Stimulated activated CD4-positive, alpha-beta T cell treated with anti-CD3 and anti-CD28 coated beads, Interleukin-12 subunit alpha, Interleukin-12 subunit beta, amount 100 ng/mL, for 4 hours (primary cell): ENCODE results near the gene ALG6.

ENCODE experiments used
- DNase-seq: peaks from one replicate; pipeline ENCODE4 v3.0.0-alpha.2; 2020

The ALG6 gene

GRCh38 chr1:63367215-63368103, at the start of gene ALG6:
ALG6 (plus strand) TSS chr1:63367627; CDS start chr1:63370978, 3,351 bp downstream.
- DNase-seq = peak; percentile 94

GRCh38 chr1:63317817-63318152, 49.6 kb upstream of the ALG6 start:
- DNase-seq = no peak

DNA sequence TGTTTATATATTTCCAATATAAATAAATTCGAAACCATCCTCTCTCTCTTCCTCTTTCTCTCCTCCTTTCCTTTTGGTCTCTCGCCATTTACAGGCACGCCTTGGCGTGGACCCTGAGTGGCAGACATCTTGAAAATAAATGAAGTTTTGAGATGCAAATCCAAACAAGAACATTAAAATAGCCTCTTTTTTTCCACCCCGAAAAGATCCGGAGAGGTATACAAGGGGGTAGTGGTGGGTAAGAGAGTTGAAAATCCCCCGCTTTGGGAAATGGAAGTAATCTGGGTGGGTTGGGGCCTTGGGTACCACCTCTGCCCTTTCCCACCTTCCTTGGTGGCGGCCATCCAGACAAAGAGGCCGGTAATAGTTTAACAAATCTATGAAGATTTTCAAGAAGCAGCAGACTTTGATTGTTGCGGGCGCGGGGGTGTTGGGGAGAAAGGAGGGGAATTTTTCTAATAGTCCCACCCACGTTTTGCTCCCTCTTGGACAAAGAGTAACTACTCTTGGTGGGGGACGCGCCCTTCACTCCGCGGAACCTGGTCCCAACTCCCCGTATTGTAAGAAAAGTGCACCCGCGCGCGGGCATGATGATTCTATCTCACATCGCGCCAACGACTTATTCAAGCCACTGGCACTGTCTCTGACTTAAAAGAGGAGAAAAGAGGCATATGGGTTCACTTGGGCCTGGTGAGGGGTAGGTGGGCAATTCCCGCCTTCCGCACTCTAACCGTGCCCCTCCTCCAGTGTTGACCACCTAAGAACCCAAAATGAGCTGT, 49.0 kb upstream of the ALG6 start:
- no peak for DNase-seq

DNA sequence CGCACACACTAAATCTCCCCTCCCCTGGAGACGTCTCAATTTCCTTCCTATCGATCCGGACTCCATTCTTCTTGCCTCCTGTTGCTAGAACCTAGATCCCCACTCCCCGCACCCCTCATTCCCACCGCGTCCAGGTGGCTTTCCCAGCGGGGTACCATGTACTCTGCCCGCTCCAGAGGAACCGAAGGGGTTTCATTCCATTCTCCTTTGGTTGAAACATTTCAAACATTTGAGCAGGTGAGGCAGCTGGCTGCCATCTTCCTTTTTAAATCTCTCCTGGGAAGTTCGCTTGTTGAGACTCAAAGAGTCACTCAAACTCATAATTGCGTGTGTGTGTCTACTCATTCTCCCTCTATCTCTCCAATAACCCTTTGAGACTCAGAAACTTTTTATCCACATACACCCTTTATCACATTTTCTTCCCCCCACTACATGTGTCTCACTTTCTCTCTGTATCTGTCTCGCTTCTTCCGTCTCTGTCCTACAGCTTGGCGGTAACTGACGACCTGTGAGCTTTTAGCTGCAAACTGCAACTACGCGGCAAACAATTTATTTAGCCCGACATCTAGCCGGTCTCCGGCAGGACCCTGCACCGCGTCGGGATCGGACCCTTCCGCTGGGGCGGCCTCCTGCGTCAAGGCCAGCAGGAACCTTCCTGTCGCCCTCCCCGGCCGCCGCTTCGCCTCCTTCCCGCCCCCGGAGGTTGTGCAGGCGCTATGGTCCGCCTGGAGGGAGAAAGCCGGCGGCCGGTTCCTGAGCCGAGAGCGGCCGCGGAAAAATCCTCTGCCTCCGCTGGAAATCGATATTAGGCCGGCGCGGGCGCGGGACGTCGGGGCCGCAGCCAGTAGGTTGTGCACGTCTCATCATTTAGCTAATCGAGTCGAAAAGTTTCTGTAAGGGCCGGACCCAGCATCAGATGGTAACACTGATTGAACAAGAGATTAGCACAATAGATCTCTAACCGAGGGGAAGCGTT, 48.1 kb upstream of the ALG6 start:
- no peak for DNase-seq

GRCh38 chr1:63320022-63320721, 47.3 kb upstream of the ALG6 start:
- DNase-seq = no peak

DNA sequence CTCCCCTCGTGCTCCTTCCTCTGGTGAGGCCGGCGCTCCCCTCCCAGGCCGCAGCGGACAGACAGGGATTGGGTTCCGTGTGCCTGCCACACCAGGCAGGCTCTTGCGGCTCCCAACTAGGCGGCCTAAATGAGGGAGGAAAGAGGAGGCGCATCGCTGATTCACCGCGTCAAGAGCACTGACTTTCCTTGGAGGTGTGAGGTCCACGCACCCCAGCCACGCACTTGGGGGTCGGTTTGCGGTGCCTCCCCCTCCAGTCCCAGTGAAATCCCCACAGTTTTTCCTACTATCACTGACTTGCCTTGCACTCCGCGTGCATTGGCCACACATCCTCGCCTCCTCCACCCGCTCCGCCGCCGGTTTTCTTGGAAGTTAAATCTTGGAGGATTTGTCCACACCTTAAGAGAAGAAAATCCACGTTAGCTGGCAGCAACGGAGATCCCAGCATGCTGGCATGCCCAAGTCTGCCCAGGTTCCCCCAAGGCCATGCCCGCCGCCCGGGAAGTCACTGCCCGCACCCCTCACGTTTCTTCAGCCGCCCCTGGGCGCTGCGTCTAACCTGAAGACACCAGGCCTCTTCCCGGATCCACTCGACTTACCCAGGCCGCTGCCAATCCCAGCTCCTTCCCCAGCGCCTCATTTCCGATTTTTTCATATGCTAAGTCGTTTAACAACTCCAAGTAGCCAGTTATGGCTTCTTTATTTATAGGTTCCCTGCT, 46.2 kb upstream of the ALG6 start:
- no peak for DNase-seq

GRCh38 chr1:63321785-63322113, 45.7 kb upstream of the ALG6 start:
- DNase-seq = no peak

DNA sequence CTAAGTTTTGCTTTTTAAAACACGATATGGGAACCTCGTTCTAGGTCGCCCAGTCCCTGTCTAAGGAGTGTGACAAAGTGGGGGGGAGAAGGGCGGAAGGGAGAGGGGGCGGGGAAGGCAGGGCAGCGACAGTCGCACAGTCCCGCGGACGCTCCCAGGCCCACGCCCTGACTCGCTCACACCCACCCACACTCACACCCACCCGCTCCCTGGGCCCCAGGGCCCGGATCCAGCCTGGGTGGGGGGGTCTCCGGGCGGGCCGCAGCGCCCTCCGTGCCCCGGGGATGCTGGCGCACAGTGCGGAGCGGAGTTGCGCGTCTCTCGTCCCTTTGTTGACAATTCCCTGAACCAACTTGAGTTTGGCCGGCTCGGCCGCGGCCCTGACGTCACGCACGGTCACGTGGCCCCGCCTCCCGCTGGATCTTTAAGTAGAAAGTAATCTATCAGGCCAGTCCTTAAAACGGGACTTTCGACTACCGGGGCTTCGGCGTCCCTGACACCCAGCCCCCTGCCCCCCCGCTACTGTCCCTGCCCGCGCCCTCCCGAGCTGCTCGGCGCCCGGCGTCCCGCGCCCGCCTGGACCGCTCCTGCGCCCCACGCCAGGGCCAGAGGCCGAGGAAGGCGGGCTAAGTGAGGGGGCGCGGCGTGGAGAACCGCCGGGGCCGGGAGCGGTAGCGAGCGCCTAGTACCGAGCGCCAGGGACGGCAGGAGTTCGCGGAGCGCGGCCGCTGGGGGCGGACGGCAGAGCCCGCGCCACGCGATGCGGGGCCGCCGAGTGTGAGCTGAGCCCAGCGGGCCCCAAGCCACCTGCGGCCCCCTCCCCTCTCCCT, 45.1 kb upstream of the ALG6 start, which contains the start of gene FOXD3:
FOXD3 (plus strand) TSS at position 454 of the 830 bp plus-strand sequence. CDS start 492 bp downstream, outside the sequence.
- no peak for DNase-seq

GRCh38 chr1:63322944-63323864, 44.2 kb upstream of the ALG6 start:
- no peak for DNase-seq

DNA sequence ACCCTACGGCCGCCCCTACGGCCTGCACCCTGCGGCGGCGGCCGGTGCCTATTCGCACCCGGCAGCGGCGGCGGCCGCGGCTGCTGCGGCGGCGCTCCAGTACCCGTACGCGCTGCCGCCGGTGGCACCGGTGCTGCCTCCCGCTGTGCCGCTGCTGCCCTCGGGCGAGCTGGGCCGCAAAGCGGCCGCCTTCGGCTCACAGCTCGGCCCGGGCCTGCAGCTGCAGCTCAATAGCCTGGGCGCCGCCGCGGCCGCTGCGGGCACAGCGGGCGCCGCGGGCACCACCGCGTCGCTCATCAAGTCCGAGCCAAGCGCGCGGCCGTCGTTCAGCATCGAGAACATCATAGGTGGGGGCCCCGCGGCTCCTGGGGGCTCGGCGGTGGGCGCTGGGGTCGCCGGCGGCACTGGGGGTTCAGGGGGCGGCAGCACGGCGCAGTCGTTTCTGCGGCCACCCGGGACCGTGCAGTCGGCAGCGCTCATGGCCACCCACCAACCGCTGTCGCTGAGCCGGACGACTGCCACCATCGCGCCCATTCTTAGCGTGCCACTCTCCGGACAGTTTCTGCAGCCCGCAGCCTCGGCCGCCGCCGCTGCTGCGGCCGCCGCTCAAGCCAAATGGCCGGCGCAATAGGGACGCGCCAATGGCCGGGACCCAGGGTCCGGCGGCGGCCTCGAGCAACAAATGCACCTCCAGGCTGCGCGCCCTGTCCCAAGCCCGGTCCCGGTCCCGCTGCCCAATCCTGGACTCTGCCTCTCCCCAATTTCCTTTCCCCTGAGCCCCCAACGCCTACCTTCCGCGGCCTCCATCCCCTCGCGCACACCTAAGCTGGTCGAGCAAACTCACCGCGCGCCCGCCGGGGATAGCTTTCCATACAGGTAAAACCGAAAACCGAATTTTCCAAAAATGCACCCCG, 43.3 kb upstream of the ALG6 start:
- no peak for DNase-seq

DNA sequence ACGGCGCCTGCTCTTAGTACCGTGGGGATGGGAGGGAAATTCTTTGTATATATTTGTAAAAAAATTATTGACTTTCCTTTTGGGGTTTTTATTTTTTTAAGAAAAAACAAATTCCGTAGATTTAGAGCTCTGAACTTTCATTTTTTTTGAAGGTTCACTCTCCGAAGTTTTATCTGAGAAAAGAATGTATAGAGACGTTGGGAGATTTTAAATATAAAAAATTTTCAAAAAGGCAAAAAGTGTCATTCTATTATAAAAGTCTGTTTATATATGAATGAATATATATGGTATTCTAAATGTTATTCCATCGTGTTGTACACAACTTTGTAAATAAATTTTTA, 42.7 kb upstream of the ALG6 start:
- DNase-seq = no peak

- DNase-seq = no peak
These were observed 42.0 kb upstream of the ALG6 start for GRCh38 chr1:63325279-63325985.

DNA sequence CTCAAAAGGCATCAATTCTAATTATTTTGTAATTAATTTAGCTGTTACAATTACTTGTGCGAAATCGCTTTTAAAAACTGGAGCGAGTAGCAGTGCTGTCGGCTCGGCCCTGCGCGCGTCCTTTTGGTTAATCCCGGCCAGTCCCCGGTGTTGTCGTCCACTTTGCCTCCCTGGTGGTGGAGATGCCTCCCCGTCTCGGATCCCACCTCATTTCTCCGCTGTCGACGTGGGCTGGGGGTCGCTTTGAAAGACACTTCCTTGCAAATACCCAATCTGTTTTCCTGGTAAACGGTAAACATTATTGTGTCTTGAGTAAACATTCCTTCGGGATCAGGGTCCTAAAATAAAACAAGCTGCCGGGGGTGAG, 41.3 kb upstream of the ALG6 start:
- DNase-seq = no peak

DNA sequence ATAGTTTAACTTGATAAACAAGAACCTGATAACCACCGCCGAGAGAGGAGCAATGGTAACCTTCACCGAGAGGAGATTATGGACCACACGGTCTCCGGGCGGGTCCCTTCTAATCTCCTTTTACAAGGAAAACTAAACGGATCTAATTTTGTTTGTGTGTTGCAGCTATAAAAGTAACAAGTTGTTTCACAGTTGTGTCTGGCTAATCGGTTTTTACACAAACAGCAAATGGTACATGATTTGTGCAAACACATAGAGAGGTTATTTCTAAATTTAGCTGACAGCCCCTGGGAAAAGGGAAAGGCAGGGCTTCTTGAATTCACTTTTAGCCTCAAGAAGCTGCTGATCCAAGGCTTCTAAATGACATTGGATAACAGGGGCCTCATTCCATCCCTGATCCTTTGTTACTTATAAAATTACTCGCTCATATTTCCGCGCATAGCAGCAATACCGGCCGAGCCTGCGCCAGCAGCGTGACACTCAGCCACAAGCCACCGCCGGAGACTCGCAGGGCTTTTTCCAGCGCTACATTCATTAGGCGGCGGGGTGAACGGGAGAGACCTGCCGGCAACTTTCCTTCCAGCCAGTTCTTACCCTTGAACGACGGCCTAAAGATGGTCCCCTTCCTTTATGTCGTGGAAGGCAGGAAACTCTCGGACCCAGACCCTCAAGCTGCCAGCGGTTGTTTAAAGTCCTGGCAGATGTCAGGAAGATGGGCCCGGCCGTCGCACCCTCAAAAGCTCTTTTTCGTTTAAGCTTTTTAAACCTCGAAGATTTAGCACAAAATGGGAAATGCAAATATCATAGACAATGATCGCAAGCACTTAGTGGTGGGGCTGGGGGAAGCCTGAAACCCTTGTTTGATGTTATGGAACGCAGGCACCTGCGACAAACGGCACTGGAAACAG, 40.7 kb upstream of the ALG6 start:
- no peak for DNase-seq

DNA sequence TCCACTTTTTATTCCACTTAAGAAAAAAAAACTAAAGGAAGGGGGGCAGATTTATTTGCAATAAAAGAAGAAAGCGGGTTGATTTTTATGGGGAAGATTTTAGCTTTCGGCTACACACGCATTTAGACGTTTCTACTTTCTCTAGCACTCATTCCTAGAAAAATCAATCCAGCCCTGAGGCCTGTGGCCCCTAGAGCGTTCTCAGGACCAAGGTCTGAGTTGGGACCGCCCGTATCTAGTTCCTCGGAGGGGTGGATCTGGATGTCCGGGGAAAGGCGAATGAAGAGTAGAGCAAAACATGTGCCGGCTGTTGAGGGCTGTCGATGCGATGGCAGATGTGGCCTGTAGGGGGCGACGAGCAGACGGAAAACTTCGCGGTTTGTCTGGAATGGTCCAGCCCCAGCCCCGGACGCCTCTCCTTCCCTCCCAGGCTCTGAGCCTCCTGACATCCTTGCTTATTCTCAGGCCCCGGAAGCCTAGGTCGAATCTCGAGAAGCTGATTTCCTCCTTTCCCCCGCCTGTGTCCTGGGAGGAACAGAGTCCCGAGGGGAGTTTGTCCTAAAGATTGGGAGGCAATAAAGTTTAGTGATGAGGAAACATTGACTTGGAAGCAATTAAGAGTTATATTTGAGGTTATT, 39.9 kb upstream of the ALG6 start:
- DNase-seq = no peak

DNA sequence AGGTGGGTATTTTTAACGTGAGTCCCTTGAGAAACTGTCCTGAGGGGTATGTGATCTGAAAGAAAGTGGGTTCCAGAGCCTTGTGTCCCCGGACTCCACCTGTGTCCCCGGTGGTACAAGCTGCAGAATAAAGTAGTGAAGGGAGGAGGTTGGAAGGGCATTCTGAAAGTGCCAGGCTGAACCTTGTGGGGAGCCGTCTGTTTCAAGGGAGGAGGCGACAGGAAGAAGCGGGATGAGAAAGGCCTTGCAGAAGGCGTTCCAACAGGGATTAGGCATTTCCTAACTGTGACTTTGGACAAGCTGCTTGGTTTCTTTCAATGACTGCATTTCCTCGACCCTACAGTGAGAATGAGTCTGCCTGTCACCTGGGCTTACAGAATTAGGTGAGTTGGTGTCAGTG, 39.3 kb upstream of the ALG6 start:
- no peak for DNase-seq
